H1 (cell line): ENCODE results near the gene SNTG2. TPM values are rescaled to one million over a fixed set of nuclear protein-coding genes. Genes with fewer than 3 reads are reported as not detected.

ENCODE experiments used
- polyA plus RNA-seq, 7 experiments: library from polyadenylated mRNA; depleted of rRNA in 3 of 7; stranded (reverse) in 5 of 7; unstranded in 2 of 7; fragments of >200 nt in 5 of 7; fragments of 200-250 nt in 2 of 7; gene quantifications; 1 replicate in 5 of 7; 2 replicates in 1 of 7; 4 replicates in 1 of 7; pipeline versions ENCODE4 v1.2.1 to v1.2.3, GENCODE V29; 2011 to 2013; ENCODE audit warnings: missing spikeins in 2 of 7, mixed read lengths in 2 of 7
- total RNA-seq: library from RNA; stranded (reverse); fragmentation: NEBNext Ultra II Directional; extraction: Animal tissue kit (Norgen Biotek cat#: 25700); gene quantifications from 2 replicates; pipeline ENCODE4 v1.2.1, GENCODE V29; 2021
- TF ChIP-seq, protein P1 (sequence below): fragments of 300-600 bp; sonication (generic); IDR thresholded peaks from 2 replicates; pipeline ENCODE4 v1.7.1; 2012; ENCODE audit warnings: low read length, moderate library complexity, mild to moderate bottlenecking, inconsistent platforms; ENCODE audit not compliant: insufficient replicate concordance

The SNTG2 gene
- total and polyA plus RNA-seq, 2 of the 8 experiments (the other 6 are each of a cell fraction or from before 2014, with no cell fraction given) = 6.6 to 18.1 TPM

DNA sequence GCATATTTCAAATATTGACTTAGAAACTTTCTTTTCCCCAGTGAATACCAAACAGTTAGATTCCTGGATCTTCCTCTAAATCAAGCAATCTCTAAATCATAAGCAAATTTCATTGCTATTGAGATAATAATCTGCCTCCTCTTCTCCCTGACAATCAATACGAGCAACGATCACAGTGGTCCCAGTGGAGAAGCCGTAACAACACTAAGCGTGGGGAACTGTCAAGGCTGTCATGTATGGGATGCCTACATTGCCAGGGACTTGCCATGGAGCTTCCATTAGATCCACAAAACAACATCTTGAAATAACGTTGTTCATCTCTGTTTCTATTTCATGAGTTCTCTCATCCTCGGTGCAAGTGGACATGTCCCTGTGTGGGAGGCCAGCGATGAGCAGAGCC lies 61.3 kb downstream of the SNTG2 start (continued):
- TF ChIP-seq, protein P1, sequence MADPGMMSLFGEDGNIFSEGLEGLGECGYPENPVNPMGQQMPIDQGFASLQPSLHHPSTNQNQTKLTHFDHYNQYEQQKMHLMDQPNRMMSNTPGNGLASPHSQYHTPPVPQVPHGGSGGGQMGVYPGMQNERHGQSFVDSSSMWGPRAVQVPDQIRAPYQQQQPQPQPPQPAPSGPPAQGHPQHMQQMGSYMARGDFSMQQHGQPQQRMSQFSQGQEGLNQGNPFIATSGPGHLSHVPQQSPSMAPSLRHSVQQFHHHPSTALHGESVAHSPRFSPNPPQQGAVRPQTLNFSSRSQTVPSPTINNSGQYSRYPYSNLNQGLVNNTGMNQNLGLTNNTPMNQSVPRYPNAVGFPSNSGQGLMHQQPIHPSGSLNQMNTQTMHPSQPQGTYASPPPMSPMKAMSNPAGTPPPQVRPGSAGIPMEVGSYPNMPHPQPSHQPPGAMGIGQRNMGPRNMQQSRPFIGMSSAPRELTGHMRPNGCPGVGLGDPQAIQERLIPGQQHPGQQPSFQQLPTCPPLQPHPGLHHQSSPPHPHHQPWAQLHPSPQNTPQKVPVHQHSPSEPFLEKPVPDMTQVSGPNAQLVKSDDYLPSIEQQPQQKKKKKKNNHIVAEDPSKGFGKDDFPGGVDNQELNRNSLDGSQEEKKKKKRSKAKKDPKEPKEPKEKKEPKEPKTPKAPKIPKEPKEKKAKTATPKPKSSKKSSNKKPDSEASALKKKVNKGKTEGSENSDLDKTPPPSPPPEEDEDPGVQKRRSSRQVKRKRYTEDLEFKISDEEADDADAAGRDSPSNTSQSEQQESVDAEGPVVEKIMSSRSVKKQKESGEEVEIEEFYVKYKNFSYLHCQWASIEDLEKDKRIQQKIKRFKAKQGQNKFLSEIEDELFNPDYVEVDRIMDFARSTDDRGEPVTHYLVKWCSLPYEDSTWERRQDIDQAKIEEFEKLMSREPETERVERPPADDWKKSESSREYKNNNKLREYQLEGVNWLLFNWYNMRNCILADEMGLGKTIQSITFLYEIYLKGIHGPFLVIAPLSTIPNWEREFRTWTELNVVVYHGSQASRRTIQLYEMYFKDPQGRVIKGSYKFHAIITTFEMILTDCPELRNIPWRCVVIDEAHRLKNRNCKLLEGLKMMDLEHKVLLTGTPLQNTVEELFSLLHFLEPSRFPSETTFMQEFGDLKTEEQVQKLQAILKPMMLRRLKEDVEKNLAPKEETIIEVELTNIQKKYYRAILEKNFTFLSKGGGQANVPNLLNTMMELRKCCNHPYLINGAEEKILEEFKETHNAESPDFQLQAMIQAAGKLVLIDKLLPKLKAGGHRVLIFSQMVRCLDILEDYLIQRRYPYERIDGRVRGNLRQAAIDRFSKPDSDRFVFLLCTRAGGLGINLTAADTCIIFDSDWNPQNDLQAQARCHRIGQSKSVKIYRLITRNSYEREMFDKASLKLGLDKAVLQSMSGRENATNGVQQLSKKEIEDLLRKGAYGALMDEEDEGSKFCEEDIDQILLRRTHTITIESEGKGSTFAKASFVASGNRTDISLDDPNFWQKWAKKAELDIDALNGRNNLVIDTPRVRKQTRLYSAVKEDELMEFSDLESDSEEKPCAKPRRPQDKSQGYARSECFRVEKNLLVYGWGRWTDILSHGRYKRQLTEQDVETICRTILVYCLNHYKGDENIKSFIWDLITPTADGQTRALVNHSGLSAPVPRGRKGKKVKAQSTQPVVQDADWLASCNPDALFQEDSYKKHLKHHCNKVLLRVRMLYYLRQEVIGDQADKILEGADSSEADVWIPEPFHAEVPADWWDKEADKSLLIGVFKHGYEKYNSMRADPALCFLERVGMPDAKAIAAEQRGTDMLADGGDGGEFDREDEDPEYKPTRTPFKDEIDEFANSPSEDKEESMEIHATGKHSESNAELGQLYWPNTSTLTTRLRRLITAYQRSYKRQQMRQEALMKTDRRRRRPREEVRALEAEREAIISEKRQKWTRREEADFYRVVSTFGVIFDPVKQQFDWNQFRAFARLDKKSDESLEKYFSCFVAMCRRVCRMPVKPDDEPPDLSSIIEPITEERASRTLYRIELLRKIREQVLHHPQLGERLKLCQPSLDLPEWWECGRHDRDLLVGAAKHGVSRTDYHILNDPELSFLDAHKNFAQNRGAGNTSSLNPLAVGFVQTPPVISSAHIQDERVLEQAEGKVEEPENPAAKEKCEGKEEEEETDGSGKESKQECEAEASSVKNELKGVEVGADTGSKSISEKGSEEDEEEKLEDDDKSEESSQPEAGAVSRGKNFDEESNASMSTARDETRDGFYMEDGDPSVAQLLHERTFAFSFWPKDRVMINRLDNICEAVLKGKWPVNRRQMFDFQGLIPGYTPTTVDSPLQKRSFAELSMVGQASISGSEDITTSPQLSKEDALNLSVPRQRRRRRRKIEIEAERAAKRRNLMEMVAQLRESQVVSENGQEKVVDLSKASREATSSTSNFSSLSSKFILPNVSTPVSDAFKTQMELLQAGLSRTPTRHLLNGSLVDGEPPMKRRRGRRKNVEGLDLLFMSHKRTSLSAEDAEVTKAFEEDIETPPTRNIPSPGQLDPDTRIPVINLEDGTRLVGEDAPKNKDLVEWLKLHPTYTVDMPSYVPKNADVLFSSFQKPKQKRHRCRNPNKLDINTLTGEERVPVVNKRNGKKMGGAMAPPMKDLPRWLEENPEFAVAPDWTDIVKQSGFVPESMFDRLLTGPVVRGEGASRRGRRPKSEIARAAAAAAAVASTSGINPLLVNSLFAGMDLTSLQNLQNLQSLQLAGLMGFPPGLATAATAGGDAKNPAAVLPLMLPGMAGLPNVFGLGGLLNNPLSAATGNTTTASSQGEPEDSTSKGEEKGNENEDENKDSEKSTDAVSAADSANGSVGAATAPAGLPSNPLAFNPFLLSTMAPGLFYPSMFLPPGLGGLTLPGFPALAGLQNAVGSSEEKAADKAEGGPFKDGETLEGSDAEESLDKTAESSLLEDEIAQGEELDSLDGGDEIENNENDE = no peak
